ENCODE measurements around the gene WDPCP. TPM values are rescaled to one million over a fixed set of nuclear protein-coding genes. Genes with fewer than 3 reads are reported as not detected.

WDPCP gene
- total and polyA plus RNA-seq, 2 of the 8 experiments (the other 6 are each of a cell fraction or from before 2014, with no cell fraction given) = 9.3 to 25.8 TPM

DNA sequence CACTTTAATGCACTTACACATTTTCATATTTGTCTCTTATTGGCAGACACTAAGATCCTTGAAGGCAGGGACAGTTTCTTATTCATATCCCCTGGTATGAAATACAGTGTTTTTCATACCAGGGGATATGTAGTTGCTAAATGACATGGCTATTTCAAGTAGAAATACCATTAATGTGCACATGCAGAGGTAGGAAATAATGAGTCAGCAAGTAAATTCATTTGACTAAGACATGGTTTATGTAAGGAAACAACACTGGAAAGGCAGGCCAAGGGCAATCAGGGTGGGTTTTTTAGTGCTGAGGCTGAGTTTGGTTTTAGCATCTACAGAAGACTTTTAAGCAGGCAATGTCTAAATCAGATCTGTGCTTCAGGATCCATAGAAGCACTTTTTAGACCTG is 155.9 kb downstream of the WDPCP start (continued):
- TF ChIP-seq PHF8 (conservative IDR thresholded peaks at IDR 0.05; ENCODE audit: low read depth, low read length) (no peak), SRF (IDR thresholded peaks at IDR 0.05; ENCODE audit: low read depth, low read length) (no peak), KDM1A (IDR thresholded peaks at IDR 0.05; ENCODE audit: borderline replicate concordance, low read length) (no peak)
